GM19023 (cell line): ENCODE measurements around the gene PGGHG.

Experiments
- ATAC-seq: cut with Tn5 transposase; IDR thresholded peaks from one replicate; pipeline ENCODE4 v1.9.1; 2021; ENCODE audit warnings: mild to moderate bottlenecking, moderate library complexity; ENCODE audit not compliant: unreplicated experiment

PGGHG gene

GRCh38 chr11:344836-345578, 56.1 kb downstream of the PGGHG start:
- no peak for ATAC-seq
